Dermis microvascular lymphatic vessel endothelial cell (primary cell): Measurements from ENCODE around the gene C1orf94. TPM values are rescaled to one million over a fixed set of nuclear protein-coding genes. Genes with fewer than 3 reads are reported as not detected.
A peak's percentile ranks its signal among the peaks of the same experiment; 100 is the strongest.
"Not testable (repeated sequence)": the region's sequence is repeated elsewhere in the genome, so short reads cannot be mapped to it uniquely, and the experiment has no call there.

Source experiments
- DNase-seq, 2 donors: peaks; one replicate each; pipeline versions ENCODE4 v3.0.0 to v3.0.0-alpha.2; 2010; ENCODE audit warnings: low read depth in 2 of 2
- total RNA-seq: library from RNA; depleted of rRNA; stranded (reverse); fragments of >200 nt; gene quantifications from 2 replicates; pipeline ENCODE4 v1.2.1, GENCODE V29; 2014

C1orf94 gene
- total RNA-seq, 1 donor from 2014 or later, result not detected

GRCh38 chr1:34164771-34165391, 11.8 kb upstream of the C1orf94 start, which contains the start of gene CSMD2:
Gene CSMD2, minus strand, starts transcription at chr1:34165230. Its CDS starts 133 bp downstream, at chr1:34165097.
- DNase-seq, result peak in 1 of 2 donors; percentile 28

- no peak for DNase-seq
Observed at GRCh38 chr1:34165422-34165921, 11.2 kb upstream of the C1orf94 start.

GRCh38 chr1:34166191-34166624, 10.5 kb upstream of the C1orf94 start:
- DNase-seq, result no peak

GRCh38 chr1:34166625-34167361, 9.9 kb upstream of the C1orf94 start:
- DNase-seq, result no peak

GRCh38 chr1:34167389-34167788, 9.3 kb upstream of the C1orf94 start:
- DNase-seq, result no peak

- no peak for DNase-seq
Observed at GRCh38 chr1:34175744-34176143, 963 bp upstream of the C1orf94 start.

- DNase-seq, result no peak
Observed at GRCh38 chr1:34178072-34178471, 1.4 kb downstream of the C1orf94 start.

- not testable (repeated sequence) for DNase-seq
Observed at GRCh38 chr1:34183381-34183780, 6.7 kb downstream of the C1orf94 start.

GRCh38 chr1:34186741-34187494, 10.2 kb downstream of the C1orf94 start:
- no peak for DNase-seq

GRCh38 chr1:34188418-34188817, 11.7 kb downstream of the C1orf94 start:
- DNase-seq, result no peak

GRCh38 chr1:34188985-34189384, 12.3 kb downstream of the C1orf94 start:
- DNase-seq, result no peak

GRCh38 chr1:34190692-34191091, 14.0 kb downstream of the C1orf94 start:
- DNase-seq, result no peak

GRCh38 chr1:34192621-34193020, 15.9 kb downstream of the C1orf94 start:
- no peak for DNase-seq

- no peak for DNase-seq
Observed at GRCh38 chr1:34199927-34200326, 23.2 kb downstream of the C1orf94 start.

GRCh38 chr1:34212673-34213072, 36.0 kb downstream of the C1orf94 start:
- no peak for DNase-seq

- DNase-seq, result no peak
Observed at GRCh38 chr1:34213956-34214355, 37.2 kb downstream of the C1orf94 start.

- DNase-seq, result no peak
Observed at GRCh38 chr1:34231441-34231840, 54.7 kb downstream of the C1orf94 start.

- DNase-seq, result no peak
Observed at GRCh38 chr1:34235594-34235993, 58.9 kb downstream of the C1orf94 start.

GRCh38 chr1:34236089-34236488, 59.4 kb downstream of the C1orf94 start:
- no peak for DNase-seq

- DNase-seq, result no peak
Observed at GRCh38 chr1:34237151-34237815, 60.6 kb downstream of the C1orf94 start.

- DNase-seq, result no peak
Observed at GRCh38 chr1:34245967-34246366, 69.3 kb downstream of the C1orf94 start.

- DNase-seq, result no peak
Observed at GRCh38 chr1:34250342-34250741, 73.6 kb downstream of the C1orf94 start.
